HG03469 (cell line): Measurements from ENCODE around the gene C1orf21.

Source experiments
- ATAC-seq: cut with Tn5 transposase; IDR thresholded peaks from one replicate; pipeline ENCODE4 v1.9.1; 2021; ENCODE audit warnings: mild to moderate bottlenecking, moderate library complexity, moderate number of reproducible peaks; ENCODE audit not compliant: unreplicated experiment

C1orf21 gene

DNA sequence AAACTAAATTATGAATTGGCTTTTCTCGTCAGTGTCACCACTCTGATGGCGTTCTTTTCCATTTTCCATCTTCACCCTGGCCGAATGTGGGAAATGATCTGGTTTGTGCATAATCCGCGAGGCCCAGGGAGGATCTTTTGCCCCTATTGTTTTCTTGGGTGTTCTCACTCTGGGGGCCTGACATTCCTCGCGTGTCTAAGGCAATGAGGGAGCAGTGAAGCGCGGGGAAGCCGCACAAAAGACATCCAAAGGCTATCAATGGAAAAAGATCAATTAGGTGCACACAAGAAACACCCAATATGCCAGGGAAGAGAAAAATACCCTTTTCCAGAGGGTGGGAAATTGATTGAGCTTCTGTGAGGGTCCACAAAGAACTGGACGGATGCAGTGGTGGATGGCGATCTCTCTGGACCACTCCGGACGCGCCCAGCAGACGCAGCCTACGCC lies 941 bp upstream of the C1orf21 start:
- no peak for ATAC-seq

DNA sequence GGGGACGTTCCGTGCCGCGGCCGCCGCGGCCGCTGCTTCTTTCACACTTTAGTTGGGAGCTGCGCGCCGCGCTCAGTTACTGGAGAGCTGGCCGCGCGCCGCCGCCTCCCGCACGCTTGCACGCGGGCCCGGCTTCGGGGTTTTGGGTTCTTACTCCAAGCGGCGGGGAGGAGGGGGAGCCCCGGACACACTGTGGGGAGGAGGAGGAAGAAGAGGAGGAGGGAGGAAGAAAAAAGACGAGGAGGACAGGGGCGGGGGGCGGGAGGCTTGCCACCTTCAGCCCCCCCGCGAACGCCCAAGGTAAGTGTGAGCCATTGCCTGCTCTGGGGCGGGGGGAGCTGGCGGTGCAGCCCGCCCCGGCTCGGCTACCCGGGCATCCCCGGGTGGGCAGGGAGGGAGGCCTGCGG lies 243 bp downstream of the C1orf21 start:
- ATAC-seq, result no peak

DNA sequence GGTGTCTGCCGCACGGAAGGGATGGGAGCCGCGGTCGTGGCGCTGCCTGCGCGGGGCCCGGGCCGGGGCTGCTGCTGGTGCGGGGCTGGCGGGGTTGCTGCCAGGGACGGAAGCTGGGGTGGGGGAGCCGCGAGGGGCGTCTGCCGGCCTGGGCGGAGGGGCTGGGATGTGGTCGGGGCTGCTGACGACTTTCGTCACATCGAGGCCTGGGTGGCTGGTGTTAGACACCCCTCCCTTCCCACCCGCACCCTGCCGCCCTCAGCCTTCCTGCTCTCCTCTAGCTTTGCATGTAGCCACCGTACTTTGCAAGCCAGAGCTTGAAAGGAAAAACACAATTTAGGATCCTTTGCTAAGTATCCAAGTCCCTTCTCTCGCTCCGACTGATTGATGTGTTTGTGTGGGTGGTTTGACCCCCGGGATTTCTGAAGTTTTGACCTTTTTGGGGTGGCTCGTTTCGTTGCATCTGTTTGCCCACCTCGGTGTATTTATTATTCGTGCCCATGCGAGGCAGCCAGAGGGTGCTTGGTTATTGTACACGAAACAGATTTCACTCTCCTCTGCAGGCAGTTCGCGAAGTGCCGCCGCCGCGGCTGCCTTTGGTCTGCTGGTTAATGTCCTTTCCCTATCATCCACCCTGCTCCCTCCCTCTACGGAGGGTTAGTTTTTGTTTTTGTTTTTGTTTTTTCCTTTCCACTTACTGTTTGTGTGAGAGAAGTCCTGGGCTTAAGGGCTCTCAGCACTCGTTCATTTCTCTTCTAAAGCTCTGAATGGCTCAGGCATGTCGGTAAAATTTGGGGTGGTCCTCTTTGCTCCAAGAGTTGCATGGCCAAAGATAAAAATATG lies 868 bp downstream of the C1orf21 start:
- ATAC-seq, result no peak

DNA sequence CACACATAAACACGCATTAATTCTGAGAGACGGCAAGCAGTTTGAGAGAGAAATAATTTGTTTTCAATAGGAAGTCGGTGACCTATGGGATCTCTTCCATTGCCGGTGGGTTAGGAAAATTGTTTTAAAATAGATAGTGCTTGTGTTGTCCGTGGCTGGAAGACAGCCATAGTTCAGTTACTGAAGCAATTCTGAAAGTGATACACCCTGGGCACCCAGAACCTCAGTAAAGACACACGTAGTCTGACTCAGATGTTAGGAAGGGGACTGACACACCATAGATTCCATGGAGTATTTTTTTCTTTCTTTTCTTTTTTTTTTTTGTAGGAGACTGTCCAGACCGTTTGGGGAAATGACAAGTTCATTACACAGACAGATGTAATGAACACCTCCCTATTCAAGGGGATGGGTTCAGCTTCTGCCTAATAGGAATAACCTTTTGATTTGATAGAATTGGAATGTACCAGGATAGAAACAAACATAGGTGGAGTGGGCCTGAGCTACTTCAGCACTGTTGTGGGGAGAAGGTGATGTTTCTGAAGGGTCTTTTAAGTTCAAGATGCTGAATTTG lies 1.6 kb downstream of the C1orf21 start:
- ATAC-seq, result no peak

DNA sequence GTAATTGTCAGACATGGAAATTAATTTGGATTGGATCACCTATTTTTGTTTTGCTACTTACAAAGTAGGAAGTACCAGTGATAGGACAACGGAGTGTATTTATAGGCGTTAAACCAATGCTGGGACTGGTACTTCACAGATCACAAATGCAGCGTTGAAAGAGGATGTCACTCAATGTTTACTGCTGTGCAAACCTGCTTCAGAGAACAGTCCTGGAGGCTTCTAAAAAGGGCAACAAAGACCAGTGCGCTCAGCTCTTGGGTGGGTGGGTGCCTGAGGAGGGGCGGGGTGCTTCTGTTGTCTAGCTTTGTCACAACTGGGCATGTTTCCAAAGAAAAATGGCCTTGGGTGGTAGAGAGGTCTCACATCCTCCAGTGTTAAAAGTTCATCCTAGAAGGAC lies 2.1 kb downstream of the C1orf21 start:
- ATAC-seq, result no peak

DNA sequence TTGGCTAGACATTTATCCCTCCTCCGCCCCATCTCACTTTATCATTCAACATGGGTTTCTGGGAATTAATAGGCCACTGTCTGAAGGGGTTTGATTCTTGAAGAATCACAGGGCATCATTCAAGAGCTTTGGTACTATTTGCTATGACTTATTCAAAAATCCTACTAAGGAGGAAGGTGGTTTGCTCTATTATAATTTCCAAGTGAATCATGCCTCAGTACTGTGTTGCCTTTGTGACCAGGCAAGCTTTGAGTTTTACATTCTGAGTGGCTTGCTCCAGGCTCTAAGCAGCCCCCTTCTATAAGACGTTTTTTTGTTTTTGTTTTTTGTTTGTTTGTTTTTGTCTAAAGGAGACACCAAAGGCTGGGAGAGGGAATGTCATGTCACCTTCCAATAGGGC lies 2.6 kb downstream of the C1orf21 start:
- no peak for ATAC-seq

DNA sequence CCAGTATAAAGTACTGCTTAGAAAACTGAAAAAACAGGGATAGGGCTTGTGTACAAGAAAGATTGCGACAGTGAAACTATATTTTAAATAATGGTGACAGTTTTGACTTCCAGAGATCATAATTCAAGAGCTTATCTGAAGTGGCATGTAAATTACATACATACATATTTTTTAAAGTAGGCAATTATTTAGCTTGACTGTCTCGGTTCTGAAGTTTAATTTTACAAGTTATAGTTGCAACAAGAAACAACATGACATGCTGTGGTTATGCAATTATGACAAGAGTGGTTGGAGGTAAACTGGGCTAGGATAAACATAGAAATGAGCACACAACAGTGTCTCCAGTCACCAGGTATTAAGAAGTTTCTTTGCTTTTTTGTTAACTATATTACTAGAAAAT lies 4.1 kb downstream of the C1orf21 start:
- ATAC-seq, result no peak

DNA sequence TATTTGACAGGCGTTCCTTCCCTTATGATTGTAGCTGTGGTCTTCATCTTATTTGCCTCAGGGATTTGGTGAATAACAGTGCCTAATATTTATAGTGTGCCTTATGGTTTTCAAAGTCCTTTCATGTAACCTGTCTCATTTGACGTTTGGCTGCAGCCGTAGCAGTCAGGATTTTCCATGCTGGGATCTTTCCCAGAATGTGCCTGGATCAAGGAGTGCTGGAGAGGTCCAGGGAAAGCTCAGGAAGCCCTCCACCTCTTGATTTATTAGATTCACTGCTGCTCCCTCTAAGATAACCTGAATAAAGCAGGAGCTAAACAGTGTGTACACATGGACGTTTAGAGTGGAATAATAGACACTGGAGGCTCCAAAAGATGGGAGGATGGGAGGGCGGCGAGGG lies 5.2 kb downstream of the C1orf21 start:
- ATAC-seq, result no peak

DNA sequence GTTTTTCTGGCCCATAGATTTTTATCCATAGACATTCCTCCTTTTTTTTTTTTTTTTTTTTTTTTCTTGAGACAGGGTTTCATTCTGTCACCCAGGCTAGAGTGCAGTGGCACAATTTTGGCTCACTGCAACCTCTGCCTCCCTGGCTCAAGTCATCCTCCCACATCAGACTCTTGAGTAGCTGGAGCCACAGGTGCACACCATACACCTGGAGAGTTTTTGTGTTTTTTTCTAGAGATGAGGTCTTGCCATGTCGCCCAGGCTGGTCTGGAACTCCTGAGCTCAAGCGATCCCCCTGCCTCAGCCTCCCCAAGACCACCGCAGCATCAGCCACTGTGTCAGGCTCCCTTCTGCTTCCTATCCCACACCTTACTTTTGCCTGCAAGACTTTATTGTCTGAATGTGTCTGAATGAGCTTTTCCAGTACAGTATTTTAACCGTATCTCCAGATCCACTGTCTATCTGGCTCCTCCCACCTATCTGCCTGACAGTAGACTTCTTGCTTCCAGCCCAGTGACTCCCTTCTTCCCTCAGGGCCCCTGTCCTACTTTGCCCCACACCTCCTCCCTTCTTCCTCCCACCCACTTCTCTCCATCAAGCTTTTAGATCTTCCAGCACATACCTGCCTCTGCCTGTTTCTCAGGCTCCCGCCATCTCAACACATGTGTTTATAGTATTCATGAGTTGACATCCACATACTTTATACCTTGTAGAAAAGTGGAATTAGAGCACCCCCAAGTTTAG lies 6.1 kb downstream of the C1orf21 start:
- ATAC-seq, result no peak

DNA sequence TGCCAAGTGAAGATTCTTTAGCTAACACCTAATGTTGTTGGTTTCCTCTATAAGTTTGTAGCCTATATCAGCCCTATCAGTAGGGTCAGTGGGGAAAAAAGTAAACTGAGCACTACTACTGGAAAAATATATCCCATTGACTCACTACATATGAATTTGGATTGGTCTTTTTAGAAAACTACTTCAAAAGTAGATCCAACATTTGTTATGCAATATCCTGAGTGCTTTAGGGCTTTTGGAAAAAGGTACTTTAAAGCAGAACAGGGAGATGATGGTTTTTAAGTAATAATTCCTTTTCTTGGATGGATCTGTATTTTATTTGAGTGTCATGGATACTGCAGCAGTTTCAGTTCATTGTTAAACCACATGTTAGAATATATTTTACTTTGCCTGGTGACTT lies 7.1 kb downstream of the C1orf21 start:
- ATAC-seq, result no peak

DNA sequence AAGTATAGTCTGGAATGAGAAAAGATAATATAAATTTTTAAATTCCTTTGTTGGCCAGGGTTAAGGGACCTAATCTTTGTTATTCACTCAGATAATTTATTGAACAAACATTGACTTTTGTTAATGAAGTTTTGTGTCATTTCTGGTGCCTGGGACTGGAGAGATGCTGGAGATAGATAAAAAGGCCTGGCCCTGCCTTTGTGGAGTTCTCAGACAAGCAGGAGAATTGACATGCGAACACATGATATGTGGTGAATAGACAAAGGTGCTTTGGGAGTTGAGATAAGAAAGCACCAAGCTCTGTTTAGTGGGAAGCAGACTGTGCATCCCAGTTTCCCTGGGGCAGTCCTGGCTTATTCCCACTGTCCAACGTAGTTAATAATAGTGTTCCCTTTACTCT lies 8.5 kb downstream of the C1orf21 start:
- ATAC-seq, result no peak

DNA sequence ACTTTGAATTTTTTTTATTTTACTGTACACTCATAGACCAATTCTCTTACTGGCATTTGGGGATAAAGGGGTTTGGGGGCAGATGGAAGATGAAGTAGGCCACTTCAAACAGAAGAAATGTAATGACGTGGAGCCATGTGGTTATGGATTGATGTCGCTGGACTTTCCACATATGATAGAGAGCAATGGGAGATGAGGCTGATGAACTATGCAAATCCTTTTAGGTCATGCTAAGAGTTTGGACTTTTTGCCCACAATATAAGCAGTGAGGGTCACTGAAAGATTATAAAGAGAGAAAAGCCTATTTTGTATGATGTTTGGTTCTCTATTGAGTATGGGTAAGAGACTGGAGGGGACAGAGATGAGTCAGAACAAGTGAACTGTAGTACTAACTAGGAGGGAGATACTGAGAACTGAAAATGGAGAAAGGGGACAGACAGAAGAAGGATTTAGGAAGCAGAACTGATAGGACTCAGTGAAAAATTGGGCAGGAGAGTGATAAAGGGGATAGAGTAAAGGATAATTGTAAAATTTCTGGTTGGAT lies 9.2 kb downstream of the C1orf21 start:
- ATAC-seq, result no peak

DNA sequence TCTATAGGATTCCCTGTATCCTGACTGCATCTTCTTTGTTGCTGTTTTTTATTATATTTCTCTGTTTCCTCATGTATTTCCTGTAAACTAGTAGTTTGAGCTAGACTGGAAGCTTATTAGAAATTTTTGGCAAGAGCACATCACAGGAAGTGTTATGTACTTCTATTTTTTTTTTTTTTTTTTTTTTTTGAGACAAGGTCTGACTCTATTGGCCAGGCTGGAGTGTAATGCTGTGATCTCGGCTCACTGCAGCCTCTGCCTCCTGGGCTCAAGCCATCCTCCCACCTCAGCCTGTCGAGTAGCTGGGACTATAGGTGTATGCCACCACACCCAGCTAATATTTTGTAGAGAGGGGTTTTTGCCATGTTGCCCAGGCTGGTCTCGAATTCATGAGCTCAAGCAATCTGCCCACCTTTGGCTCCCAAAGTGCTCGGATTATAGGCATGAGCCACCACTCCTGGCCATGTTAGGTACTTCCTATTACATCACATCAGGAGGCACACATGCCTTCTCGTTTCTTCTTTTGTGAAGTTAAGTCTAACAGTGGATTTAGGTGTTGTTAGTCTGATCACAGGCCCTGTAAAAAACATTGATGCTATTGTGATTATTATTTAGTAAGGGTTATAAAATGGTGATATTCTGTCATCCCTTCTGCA lies 12.5 kb downstream of the C1orf21 start:
- ATAC-seq, result no peak

DNA sequence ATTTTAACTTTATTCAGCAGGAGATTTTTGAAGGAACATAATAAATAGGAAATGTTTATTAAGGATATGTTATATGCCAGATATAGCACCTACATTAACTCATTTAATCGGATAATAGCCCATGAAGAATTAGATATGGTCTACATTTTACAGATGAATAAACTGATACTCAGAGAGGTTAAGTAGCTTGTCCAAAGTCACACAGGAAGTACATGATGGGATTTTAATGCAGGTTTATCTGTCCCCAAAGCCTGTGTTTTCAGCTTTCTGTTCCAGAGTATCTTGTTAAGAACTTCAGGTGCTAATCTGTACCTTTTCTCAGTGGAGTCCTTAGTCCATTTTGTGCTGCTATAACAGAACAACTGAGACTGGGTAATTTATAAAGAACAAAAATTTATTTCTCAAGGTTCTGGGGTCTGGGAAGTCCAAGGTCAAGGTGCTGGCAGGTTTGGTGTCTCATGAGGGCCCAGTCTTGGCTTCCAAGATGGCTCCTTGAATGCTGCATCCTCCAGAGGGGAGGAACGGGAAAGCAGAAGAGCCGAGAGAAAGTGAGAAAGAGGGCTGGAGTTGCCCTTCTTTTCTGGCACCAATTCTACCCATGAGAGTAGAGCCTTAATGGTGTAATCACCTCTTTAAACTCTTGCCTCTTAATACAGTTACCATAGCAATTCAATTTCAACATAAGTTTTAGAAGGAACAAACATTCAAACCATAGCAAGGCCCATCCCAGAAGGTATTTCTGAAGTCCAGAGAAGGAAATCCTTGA lies 17.3 kb downstream of the C1orf21 start:
- no peak for ATAC-seq

DNA sequence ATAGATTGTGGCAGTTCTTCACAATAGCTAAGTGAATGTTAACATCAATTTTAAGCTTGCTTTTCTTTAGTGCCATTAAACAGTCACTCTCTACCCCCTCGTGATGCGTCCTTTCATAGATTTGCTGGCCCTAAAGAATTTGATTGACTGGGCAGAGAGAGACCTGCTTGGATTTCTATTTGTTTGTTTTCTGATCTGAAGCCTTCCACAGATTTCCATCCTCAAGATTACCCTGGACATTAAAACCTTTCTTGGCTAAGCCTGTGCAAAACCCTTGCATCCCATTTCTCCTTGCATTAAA lies 17.8 kb downstream of the C1orf21 start:
- ATAC-seq, result no peak

DNA sequence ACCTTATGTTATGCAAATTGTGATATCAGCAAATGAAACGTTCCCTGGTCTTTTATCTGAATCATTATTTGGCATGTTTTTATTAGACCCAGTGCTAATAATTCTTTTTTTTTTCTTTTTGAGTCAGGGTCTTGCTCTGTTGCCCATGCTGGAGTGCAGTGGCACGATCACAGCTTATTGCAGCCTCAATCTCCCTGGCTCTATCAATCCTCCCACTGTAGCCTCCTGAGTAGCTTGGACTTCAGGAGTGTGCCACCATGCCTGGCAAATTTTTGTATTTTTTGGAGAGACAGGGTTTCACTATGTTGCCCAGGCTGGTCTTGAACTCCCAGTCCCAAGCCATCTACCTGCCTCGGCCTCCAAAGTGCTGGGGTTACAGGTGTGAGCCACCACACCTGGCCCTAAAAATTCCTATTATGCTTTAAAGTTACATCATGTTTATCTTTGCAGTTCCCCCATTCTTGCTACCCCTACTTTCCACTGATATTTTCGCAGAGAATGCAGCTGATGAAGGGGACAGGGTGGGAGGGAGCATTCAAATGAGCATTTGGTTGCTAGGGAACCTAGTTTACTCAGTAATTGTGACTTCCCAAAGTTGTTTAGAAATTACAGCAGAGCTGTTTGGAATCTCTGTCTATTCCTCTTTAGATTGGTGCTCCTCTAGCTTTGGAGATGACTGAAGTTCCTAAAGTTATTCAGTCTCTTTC lies 18.4 kb downstream of the C1orf21 start:
- no peak for ATAC-seq

DNA sequence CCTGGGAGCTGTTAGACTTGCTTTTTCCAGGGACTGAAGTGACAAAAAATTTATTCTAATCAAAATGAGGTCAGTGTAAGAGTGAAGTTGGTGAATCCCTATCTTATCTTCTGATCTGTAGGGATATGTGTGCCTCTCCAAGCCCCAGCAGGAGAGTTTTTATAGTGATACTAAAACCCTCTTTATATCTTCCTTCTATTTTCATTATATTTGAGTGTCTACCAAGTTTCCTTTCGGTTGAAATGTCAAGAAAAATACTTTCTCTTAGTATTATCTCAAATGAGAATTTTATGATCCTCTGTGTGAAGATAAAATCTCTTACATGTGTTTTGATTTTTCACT lies 18.9 kb downstream of the C1orf21 start:
- ATAC-seq, result no peak

DNA sequence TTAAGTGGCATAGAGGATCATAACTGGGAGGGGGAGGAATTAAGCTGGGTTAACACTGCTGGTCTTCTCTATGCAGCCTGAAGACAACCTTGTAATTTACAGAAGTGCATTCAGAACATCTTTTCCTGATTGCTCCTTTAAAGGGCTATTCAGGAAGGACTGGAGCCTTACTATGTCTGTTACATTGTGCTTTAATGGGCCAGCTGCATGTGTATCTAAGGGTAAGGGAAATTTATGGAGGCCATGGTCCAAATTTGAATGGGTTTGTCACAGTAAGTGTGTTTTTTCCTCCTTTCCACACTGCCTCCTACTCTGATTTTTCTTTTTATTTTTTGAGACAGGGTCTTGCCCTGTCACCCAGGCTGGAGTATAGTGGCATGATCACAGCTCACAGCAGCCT lies 19.6 kb downstream of the C1orf21 start:
- ATAC-seq, result no peak

DNA sequence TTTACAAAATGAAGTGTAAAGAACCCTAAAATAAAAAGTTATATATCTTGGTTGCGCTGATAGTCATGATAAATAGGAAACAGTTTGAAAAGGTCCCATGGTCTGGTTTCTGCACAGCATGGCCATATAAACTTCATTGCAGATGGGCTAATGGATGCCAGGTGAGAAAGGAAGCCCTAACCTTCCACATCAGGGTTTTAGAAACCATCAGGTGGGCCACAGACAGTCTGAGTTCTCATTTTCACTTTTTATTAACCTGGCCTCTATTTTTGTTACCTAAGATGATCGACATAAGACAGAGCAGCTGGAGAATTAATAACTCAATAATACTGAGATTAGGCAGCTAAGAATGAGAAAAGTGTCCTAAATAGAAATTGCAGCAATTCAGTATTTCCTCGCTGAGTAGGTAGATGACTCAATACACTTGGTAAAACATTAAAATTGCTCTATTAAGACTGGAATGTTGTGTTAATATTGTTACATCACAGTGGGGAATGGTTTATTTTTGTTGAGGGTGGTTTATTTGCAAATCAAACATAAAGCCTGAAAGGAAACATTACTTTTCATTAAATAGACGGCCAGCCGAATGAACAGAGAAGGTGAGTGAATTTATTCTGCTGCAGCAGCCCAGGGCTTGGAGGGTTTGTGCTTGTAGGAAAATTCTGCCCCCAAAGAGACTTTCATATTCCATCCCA lies 21.1 kb downstream of the C1orf21 start:
- ATAC-seq, result no peak

DNA sequence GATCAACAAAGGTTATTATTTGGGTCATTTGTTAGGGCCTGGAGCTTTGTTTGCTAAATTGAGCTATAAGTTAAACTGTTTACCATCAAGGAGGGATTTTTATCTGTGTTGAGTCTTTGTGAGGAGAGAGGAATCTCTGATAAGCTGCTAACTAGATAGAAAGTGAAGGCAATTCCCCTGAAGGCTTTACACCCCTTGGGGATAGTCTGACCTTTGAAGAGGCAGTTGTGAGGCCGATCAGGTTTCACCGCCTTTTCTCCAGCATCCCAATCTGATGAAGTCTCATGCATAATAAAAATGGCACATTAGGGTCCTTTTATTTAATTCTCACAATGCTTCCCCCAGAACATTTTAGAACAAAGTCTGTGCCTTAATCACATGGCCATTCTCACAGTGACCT lies 21.8 kb downstream of the C1orf21 start:
- no peak for ATAC-seq
